Neural cell (in vitro differentiated cells): ENCODE results near the gene PLA2G6. TPM values are rescaled to one million over a fixed set of nuclear protein-coding genes. Genes with fewer than 3 reads are reported as not detected.

Source experiments
- H2AFZ ChIP-seq: fragments of 200-600, 300-800 bp; sonication (generic), shearing (Covaris generic); 2 replicates; pipeline ENCODE4 v1.6.0; 2014; ENCODE audit warnings: low read depth, mild to moderate bottlenecking, antibody characterized with exemption, low read length, moderate library complexity
- H3F3A ChIP-seq: fragments of 200-600 bp; shearing (Covaris generic); 2 replicates; pipeline ENCODE4 v1.6.1; 2016; ENCODE audit warnings: mild to moderate bottlenecking, moderate library complexity, mixed read lengths, antibody characterized with exemption, low read length; ENCODE audit not compliant: insufficient read depth, poor library complexity, severe bottlenecking
- H3K27ac ChIP-seq: fragments of 200-600, 300-800 bp; sonication (generic), shearing (Covaris generic); 2 replicates; pipeline ENCODE4 v1.5.1; 2014; ENCODE audit warnings: mild to moderate bottlenecking, low read length, moderate library complexity
- H3K27me3 ChIP-seq: fragments of 300-800, 200-600 bp; sonication (generic), shearing (Covaris generic); 2 replicates; pipeline ENCODE4 v1.6.0; 2014; ENCODE audit warnings: mild to moderate bottlenecking, low read depth, low read length, moderate library complexity; ENCODE audit not compliant: insufficient read depth
- H3K36me3 ChIP-seq: fragments of 300-800, 200-600 bp; sonication (generic), shearing (Covaris generic); 2 replicates; pipeline ENCODE4 v1.5.1; 2014; ENCODE audit warnings: mild to moderate bottlenecking, antibody characterized with exemption, low read length, moderate library complexity; ENCODE audit not compliant: insufficient read depth
- H3K4me2 ChIP-seq: fragments of 300-800, 200-600 bp; sonication (generic), shearing (Covaris generic); 2 replicates; pipeline ENCODE4 v1.6.0; 2014; ENCODE audit warnings: mild to moderate bottlenecking, low read length
- H3K4me3 ChIP-seq: fragments of 300-800, 200-600 bp; sonication (generic), shearing (Covaris generic); 2 replicates; pipeline ENCODE4 v1.5.1; 2014; ENCODE audit warnings: mild to moderate bottlenecking, low read length, moderate library complexity
- H3K79me2 ChIP-seq: fragments of 200-600 bp; shearing (Covaris generic); replicated peaks from 2 replicates; pipeline ENCODE4 v1.6.0; 2014; ENCODE audit warnings: mild to moderate bottlenecking, low read length, moderate library complexity; ENCODE audit not compliant: insufficient read depth
- H3K9ac ChIP-seq: fragments of 300-800, 200-600 bp; sonication (generic), shearing (Covaris generic); 2 replicates; pipeline ENCODE4 v1.6.1; 2016; ENCODE audit warnings: mild to moderate bottlenecking, low read length, mixed read lengths
- H3K9me2 ChIP-seq: fragments of 200-600 bp; shearing (Covaris generic); 2 replicates; pipeline ENCODE4 v1.6.1; 2016; ENCODE audit warnings: mild to moderate bottlenecking, low read length, mixed read lengths; ENCODE audit not compliant: insufficient read depth
- H3K9me3 ChIP-seq: fragments of 200-600, 300-800 bp; sonication (generic), shearing (Covaris generic); 2 replicates; pipeline ENCODE4 v1.6.1; 2016; ENCODE audit warnings: mild to moderate bottlenecking, mixed run types, low read length, moderate library complexity, mixed read lengths
- H4K20me1 ChIP-seq: fragments of 200-600 bp; shearing (Covaris generic); 2 replicates; pipeline ENCODE4 v1.6.1; 2016; ENCODE audit warnings: mild to moderate bottlenecking, mixed run types; ENCODE audit not compliant: insufficient read depth
- CTCF ChIP-seq: fragments of 450-650 bp; IDR thresholded peaks from 2 replicates; pipeline ENCODE4 v1.5.1; 2014; ENCODE audit warnings: antibody characterized with exemption, mild to moderate bottlenecking, moderate library complexity; ENCODE audit not compliant: poor library complexity, severe bottlenecking
- EP300 ChIP-seq: fragments of 450-650 bp; conservative IDR thresholded peaks from 2 replicates; pipeline ENCODE4 v1.6.1; 2014; ENCODE audit warnings: antibody characterized with exemption, mild to moderate bottlenecking, moderate library complexity; ENCODE audit not compliant: poor library complexity, severe bottlenecking
- EZH2 ChIP-seq: fragments of 200-600, 300-800 bp; shearing (Covaris generic), sonication (generic); IDR thresholded peaks from 2 replicates; pipeline ENCODE4 v1.6.1; 2014; ENCODE audit warnings: antibody characterized with exemption, low read length, borderline replicate concordance, mild to moderate bottlenecking; ENCODE audit not compliant: insufficient read depth, poor library complexity, severe bottlenecking
- MXI1 ChIP-seq: fragments of 450-650 bp; conservative IDR thresholded peaks from 2 replicates; pipeline ENCODE4 v1.6.1; 2014; ENCODE audit warnings: antibody characterized with exemption, mild to moderate bottlenecking; ENCODE audit not compliant: poor library complexity, severe bottlenecking
- POLR2AphosphoS5 ChIP-seq: IDR thresholded peaks from 2 replicates; pipeline ENCODE4 v1.6.1; 2012
- RAD21 ChIP-seq: fragments of 450-650 bp; conservative IDR thresholded peaks from 2 replicates; pipeline ENCODE4 v1.6.1; 2014; ENCODE audit warnings: antibody characterized with exemption, mild to moderate bottlenecking, moderate library complexity
- REST ChIP-seq: IDR thresholded peaks from 2 replicates; pipeline ENCODE4 v1.6.1; 2012; ENCODE audit warnings: borderline replicate concordance
- SMC3 ChIP-seq: fragments of 450-650 bp; conservative IDR thresholded peaks from 2 replicates; pipeline ENCODE4 v1.6.1; 2014; ENCODE audit warnings: antibody characterized with exemption, mild to moderate bottlenecking, moderate library complexity; ENCODE audit not compliant: poor library complexity
- TAF1 ChIP-seq: IDR thresholded peaks from 2 replicates; pipeline ENCODE4 v1.6.1; 2012; ENCODE audit warnings: low read depth
- polyA plus RNA-seq: library from polyadenylated mRNA; depleted of rRNA; stranded (reverse); fragments of >200 nt; gene quantifications from 2 replicates; pipeline ENCODE4 v1.2.3, GENCODE V29; 2014

Gene PLA2G6
- polyA plus RNA-seq, 1 donor from 2014 or later, result 18.5 TPM

DNA sequence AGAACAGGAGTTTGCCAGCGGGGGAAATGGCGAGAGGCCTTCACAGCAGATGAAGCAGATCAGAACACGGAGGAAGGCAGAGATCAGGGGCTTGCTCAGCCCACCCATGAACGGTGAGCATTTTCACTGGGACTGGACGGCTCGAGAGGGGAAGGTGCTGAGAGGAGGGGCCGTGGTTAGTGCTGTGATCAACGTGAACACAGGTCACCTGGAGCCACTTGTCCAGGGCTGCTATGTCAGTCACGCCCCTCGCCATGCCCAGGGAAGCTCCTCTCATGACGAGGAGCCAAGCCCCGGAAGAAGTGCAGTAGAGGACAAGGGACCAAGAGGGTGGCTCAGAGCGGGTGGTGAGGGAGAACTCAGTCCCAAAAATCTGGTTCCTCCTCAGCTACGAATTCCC, 7.0 kb downstream of the PLA2G6 start:
- H3F3A ChIP-seq, result no peaks in the 10 kb centered on the region
- no peaks in the 10 kb centered on the region for H3K27me3 ChIP-seq
- H3K9me2 ChIP-seq, result no peaks in the 10 kb centered on the region
- no peak overlapping the region for H3K9ac ChIP-seq
- no peaks in the 10 kb centered on the region for H3K36me3 ChIP-seq
- H3K79me2 ChIP-seq, result no peaks in the 10 kb centered on the region
- no peak overlapping the region for H3K4me3 ChIP-seq
- no peak overlapping the region for H2AFZ ChIP-seq
- no peak overlapping the region for H3K27ac ChIP-seq
- H3K4me2 ChIP-seq, result no peak overlapping the region
- no peaks in the 10 kb centered on the region for H4K20me1 ChIP-seq
- H3K9me3 ChIP-seq, result no peaks in the 10 kb centered on the region
- TF ChIP-seq MXI1, result no peak
- TF ChIP-seq REST, result no peak
- no peak for TF ChIP-seq TAF1
- no peak for TF ChIP-seq EZH2
- TF ChIP-seq CTCF, result no peak
- TF ChIP-seq EP300, result no peak
- no peak for TF ChIP-seq POLR2AphosphoS5
- no peak for TF ChIP-seq SMC3
- TF ChIP-seq RAD21, result no peak

- Histone ChIP-seq H3K27ac (no peak overlapping the region), H3K79me2 (no peaks in the 10 kb centered on the region), H3K36me3 (no peaks in the 10 kb centered on the region), H3K4me3 (no peak overlapping the region), H3K9ac (no peak overlapping the region), H3K4me2 (no peak overlapping the region), H3K9me3 (no peaks in the 10 kb centered on the region), H2AFZ (no peak overlapping the region), H4K20me1 (no peaks in the 10 kb centered on the region), H3K27me3 (no peaks in the 10 kb centered on the region), H3K9me2 (no peaks in the 10 kb centered on the region), H3F3A (no peaks in the 10 kb centered on the region)
- TF ChIP-seq CTCF (no peak), EZH2 (no peak), RAD21 (no peak), MXI1 (no peak), REST (no peak), SMC3 (no peak), TAF1 (no peak), EP300 (no peak), POLR2AphosphoS5 (no peak)
These were observed 8.1 kb downstream of the PLA2G6 start for GRCh38 chr22:38173641-38173906.
